Osteocyte (in vitro differentiated cells): Measurements from ENCODE around the gene NEB. TPM values are rescaled to one million over a fixed set of nuclear protein-coding genes. Genes with fewer than 3 reads are reported as not detected.

ENCODE experiments used
- DNase-seq: peaks from one replicate; pipeline ENCODE4 v3.0.0; 2021; ENCODE audit warnings: mixed read lengths; ENCODE audit not compliant: unreplicated experiment; ENCODE audit errors: extremely low spot score
- H3K27ac Mint-ChIP-seq: one replicate; pipeline ENCODE4 v1.8.0; 2021; ENCODE audit warnings: mild to moderate bottlenecking, mixed read lengths; ENCODE audit not compliant: unreplicated experiment
- H3K27me3 Mint-ChIP-seq: one replicate; pipeline ENCODE4 v1.8.0; 2021; ENCODE audit warnings: mixed read lengths; ENCODE audit not compliant: unreplicated experiment
- H3K36me3 Mint-ChIP-seq: one replicate; pipeline ENCODE4 v1.8.0; 2021; ENCODE audit warnings: mixed read lengths; ENCODE audit not compliant: unreplicated experiment
- H3K4me1 Mint-ChIP-seq: one replicate; pipeline ENCODE4 v1.8.0; 2021; ENCODE audit warnings: mixed read lengths; ENCODE audit not compliant: unreplicated experiment
- H3K4me3 Mint-ChIP-seq: one replicate; pipeline ENCODE4 v1.8.0; 2021; ENCODE audit warnings: mild to moderate bottlenecking, moderate library complexity, mixed read lengths; ENCODE audit not compliant: unreplicated experiment
- H3K9me3 Mint-ChIP-seq: one replicate; pipeline ENCODE4 v1.8.0; 2021; ENCODE audit warnings: mixed read lengths; ENCODE audit not compliant: unreplicated experiment
- CTCF ChIP-seq: fragments of 200-600 bp; sonication (generic); IDR thresholded peaks from 2 replicates; pipeline ENCODE4 v1.5.0; 2021; ENCODE audit warnings: antibody characterized with exemption, mild to moderate bottlenecking, moderate library complexity
- total RNA-seq: library from RNA; stranded (reverse); gene quantifications from 2 replicates; pipeline ENCODE4 v1.2.1, GENCODE V29; 2021

NEB gene
- total RNA-seq, 1 donor from 2014 or later, result 0.40 TPM

DNA sequence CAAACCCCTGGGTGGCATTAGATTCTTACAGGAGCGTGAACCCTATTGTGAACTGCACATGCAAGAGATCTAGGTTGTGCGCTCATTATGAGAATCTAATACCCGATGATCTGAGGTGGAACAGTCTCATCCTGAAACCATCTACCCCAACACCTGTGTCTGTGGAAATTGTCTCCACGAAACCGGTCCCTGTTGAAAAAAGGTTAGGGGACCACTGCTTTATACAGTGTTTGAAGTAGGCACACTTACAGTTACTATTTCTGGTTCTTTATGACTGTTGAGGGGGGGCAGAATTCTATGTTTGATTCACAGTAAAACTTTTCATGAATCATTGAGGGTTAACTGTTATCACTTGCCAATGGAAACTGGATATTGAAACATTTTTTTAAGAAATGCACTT, 252.5 kb downstream of the NEB start:
- Mint-ChIP-seq H3K27me3 (no peaks in the 10 kb centered on the region), H3K9me3 (no peaks in the 10 kb centered on the region), H3K4me1 (no peaks in the 10 kb centered on the region), H3K4me3 (no peak overlapping the region), H3K36me3 (peaks cover 42% of the 10 kb centered on the region), H3K27ac (no peak overlapping the region)
- no peak for DNase-seq
- no peak for TF ChIP-seq CTCF

DNA sequence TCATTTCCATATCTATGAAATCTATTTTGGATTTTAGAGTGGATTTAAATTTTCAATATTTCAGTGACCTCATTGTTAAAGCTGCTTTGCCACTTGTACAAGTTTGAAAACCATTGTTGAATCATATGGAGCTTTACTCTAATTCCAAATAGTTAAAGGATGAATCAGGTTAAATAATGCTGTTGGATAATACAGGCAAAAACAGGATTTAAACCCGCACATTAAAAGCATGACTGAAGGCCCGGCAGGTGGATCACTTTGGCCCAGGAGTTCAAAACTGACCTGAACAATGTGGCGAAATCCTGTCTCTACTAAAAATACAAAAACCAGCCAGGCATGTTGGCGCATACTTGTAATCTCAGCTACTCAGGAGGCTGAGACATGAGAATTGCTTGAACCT, 256.3 kb downstream of the NEB start:
- H3K4me3 Mint-ChIP-seq, result no peak overlapping the region
- no peaks in the 10 kb centered on the region for H3K9me3 Mint-ChIP-seq
- H3K27me3 Mint-ChIP-seq, result no peaks in the 10 kb centered on the region
- no peak for DNase-seq
- TF ChIP-seq CTCF, result no peak
- peaks cover 43% of the 10 kb centered on the region for H3K36me3 Mint-ChIP-seq
- no peaks in the 10 kb centered on the region for H3K4me1 Mint-ChIP-seq
- H3K27ac Mint-ChIP-seq, result no peak overlapping the region

- peaks cover 50% of the 10 kb centered on the region for H3K36me3 Mint-ChIP-seq
- DNase-seq, result no peak
- H3K4me3 Mint-ChIP-seq, result no peak overlapping the region
- H3K27ac Mint-ChIP-seq, result no peak overlapping the region
- H3K4me1 Mint-ChIP-seq, result no peaks in the 10 kb centered on the region
- H3K27me3 Mint-ChIP-seq, result no peaks in the 10 kb centered on the region
- TF ChIP-seq CTCF, result no peak
- H3K9me3 Mint-ChIP-seq, result peaks cover 3% of the 10 kb centered on the region
These were observed 258.0 kb downstream of the NEB start for GRCh38 chr2:151476287-151476686.

GRCh38 chr2:151475071-151475470, 259.2 kb downstream of the NEB start:
- Mint-ChIP-seq H3K36me3 (peaks cover 60% of the 10 kb centered on the region), H3K27ac (no peak overlapping the region), H3K9me3 (peaks cover 9% of the 10 kb centered on the region)

GRCh38 chr2:151472966-151473365, 261.3 kb downstream of the NEB start:
- peaks cover 9% of the 10 kb centered on the region for H3K9me3 Mint-ChIP-seq
- H3K4me3 Mint-ChIP-seq, result no peak overlapping the region
- H3K36me3 Mint-ChIP-seq, result peaks cover 60% of the 10 kb centered on the region
- H3K27ac Mint-ChIP-seq, result no peak overlapping the region
- DNase-seq, result no peak
- no peaks in the 10 kb centered on the region for H3K27me3 Mint-ChIP-seq
- H3K4me1 Mint-ChIP-seq, result no peaks in the 10 kb centered on the region
- TF ChIP-seq CTCF, result no peak

More at GRCh38 chr2:151475071-151475470, 259.2 kb downstream of the NEB start:
- no peaks in the 10 kb centered on the region for H3K4me1 Mint-ChIP-seq
- no peak overlapping the region for H3K4me3 Mint-ChIP-seq
- no peak for DNase-seq
- no peak for TF ChIP-seq CTCF
- no peaks in the 10 kb centered on the region for H3K27me3 Mint-ChIP-seq
